Measurements from ENCODE around the gene PROB1.
A peak's percentile ranks its signal among the peaks of the same experiment; 100 is the strongest.

The PROB1 gene

GRCh38 chr5:139404484-139404840, 9.6 kb upstream of the PROB1 start:
- no peak for DNase-seq (ENCODE audit: low read depth in 2 of 2)
- no peak for TF ChIP-seq CTCF (IDR thresholded peaks at IDR 0.05; ENCODE audit: low read depth, low read length)
- H3K4me3 ChIP-seq (replicated peaks in 1 of 2; ENCODE audit: low read depth in 2 of 2, low read length in 2 of 2): peak overlapping the region in 1 of 2 donors; percentile 68

DNA sequence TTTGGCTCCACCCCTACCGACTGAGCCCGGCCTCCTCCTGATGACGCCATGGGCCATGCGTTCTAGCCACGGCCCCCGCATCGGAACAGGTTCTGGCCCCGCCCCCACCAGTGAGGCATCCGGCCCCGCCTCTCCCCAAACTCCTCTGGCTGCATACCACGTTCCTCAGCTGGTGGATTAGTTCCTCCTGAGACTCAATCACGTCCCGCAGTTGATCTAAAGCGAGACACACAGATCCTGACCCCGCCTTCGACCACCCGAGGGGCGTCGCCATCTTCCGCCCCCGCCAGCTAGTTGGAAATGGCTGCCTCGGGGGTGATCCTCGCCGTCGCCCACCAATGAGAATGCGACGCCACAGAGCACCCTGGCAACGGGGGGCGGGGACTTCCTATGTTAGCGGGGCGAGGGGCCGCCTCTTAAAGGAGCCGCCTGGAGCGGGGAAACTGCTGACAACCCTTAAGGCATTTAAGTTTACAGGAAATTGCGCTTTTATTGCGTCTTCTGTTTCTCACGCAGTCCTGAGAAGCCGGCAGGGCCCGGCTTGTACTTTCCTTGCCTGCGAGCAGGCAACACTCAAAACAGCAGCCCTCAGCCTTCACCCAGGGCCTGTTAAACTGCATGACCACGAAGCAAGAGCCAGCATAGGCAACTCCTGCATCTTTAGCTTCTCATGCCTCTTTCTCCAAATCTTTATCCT, 9.0 kb upstream of the PROB1 start, which contains the start of gene SPATA24:
Gene SPATA24, minus strand, starts transcription at position 303 of the 697 bp plus-strand sequence. Its CDS starts 29 bp downstream, at position 274.
- peak; percentile 97 to 98 for DNase-seq (ENCODE audit: low read depth in 2 of 2)
- H3K4me3 ChIP-seq (replicated peaks in 1 of 2; ENCODE audit: low read depth in 2 of 2, low read length in 2 of 2): peak within 1 kb of the TSS; percentile 50 to 68
- TF ChIP-seq CTCF (IDR thresholded peaks at IDR 0.05; ENCODE audit: low read depth, low read length): no peak

GRCh38 chr5:139403418-139403786, 8.5 kb upstream of the PROB1 start:
- no peak for DNase-seq (ENCODE audit: low read depth in 2 of 2)
- H3K4me3 ChIP-seq (replicated peaks in 1 of 2; ENCODE audit: low read depth in 2 of 2, low read length in 2 of 2): peak overlapping the region; percentile 50 to 68
- no peak for TF ChIP-seq CTCF (IDR thresholded peaks at IDR 0.05; ENCODE audit: low read depth, low read length)

DNA sequence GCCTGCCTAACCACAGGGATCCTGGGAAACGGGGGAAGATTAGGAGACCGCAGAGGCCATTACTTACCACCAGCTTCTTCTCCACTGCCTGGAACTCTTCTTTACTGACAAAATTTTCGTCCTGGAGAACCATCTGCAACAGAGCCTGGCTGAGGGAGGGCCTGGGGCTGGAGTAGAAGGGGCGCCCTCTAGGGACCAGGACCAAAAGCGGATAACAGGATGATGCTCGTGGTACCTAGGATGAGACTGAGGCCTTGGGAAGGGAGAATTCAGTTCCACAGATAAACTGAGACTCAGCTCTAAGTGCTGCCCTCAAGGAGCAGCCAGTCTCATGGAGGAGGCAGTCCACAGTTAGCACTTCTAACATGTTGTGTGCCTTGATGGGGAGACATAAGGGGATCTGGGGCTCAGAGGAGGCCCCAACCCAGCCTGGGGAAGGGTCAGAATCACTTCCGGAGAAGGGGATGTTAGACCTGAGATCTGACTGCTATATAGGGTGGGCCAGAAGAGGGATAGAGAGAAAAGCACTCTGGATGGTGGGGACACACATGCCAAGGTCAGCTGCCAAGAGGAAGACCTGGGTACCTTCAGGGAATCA, 7.8 kb upstream of the PROB1 start:
- no peak overlapping the region for H3K4me3 ChIP-seq (replicated peaks in 1 of 2; ENCODE audit: low read depth in 2 of 2, low read length in 2 of 2)
- DNase-seq (ENCODE audit: low read depth in 2 of 2): peak in 1 of 2 donors; percentile 44
- TF ChIP-seq CTCF (IDR thresholded peaks at IDR 0.05; ENCODE audit: low read depth, low read length): peak; percentile 51

DNA sequence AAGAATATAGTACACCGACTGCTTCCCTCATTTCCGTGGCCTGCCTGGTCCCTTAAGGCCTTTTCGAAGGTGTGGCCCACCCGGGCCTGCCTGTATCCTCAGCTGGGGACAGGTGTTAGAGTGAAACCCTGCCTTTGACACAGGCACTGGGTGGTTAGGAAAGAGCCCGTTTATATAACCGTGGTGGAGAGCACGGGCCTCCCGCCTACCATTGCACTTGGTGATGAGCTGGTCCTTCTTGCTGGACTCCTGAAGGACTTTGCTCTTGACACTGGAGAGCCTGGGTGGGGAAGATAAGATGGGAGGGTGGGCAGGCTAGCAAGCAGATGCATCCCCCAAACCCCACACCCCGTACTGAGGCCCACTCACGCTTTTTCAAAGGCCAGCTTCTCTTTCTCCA, 6.6 kb upstream of the PROB1 start:
- H3K4me3 ChIP-seq (replicated peaks in 1 of 2; ENCODE audit: low read depth in 2 of 2, low read length in 2 of 2): no peak overlapping the region
- no peak for DNase-seq (ENCODE audit: low read depth in 2 of 2)
- TF ChIP-seq CTCF (IDR thresholded peaks at IDR 0.05; ENCODE audit: low read depth, low read length): no peak

DNA sequence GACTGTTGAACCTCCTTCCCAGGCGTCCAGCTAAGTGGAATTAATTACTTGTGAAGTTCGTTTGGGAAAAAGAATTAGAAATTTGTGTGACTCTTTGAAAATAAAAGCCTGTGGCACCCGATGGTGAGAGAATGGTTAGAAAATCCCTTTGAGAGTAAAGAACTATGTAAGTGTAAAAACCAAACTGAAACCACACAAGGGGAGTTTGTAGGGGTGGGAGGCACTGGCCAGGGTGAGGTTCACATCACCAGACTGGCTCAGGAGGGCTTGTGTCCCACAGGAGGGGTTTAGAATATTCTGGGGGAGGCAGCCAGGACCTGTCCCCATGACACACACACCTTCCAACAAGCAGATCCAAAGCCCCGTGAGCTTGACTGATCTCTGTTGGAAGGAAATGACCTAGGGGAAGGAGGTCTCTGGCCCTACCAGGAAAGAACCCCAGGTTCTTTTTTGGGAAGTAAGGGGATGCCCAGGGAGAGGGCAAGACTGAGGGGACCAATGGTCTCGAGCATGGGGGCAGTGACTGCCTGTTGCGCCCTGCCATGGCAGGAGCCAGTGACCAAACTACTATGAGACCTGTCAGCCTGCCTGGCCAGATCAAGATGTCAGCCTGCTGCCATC, 4.7 kb upstream of the PROB1 start:
- DNase-seq (ENCODE audit: low read depth in 2 of 2): no peak
- no peak overlapping the region for H3K4me3 ChIP-seq (replicated peaks in 1 of 2; ENCODE audit: low read depth in 2 of 2, low read length in 2 of 2)
- no peak for TF ChIP-seq CTCF (IDR thresholded peaks at IDR 0.05; ENCODE audit: low read depth, low read length)

All from cardiac fibroblast (primary cell).